K562 (cell line): ENCODE measurements around the gene DNAH8. TPM values are rescaled to one million over a fixed set of nuclear protein-coding genes. Genes with fewer than 3 reads are reported as not detected.

Source experiments
- ATF1 ChIP-seq, 2 experiments: fragments of 450-650 bp in 1 of 2; IDR thresholded peaks; 2 replicates each; pipeline ENCODE4 v1.6.1; 2016; ENCODE audit warnings: missing compliant biosample characterization in 1 of 2, missing genetic modification characterization in 1 of 2
- ATF7 ChIP-seq: fragments of 450-650 bp; IDR thresholded peaks from 2 replicates; pipeline ENCODE4 v1.7.1; 2014; ENCODE audit warnings: mild to moderate bottlenecking, moderate library complexity
- CHAMP1 ChIP-seq: fragments of 450-650 bp; IDR thresholded peaks from 2 replicates; pipeline ENCODE4 v1.6.1; 2016; ENCODE audit warnings: mild to moderate bottlenecking
- DIDO1 ChIP-seq: fragments of 450-650 bp; IDR thresholded peaks from 2 replicates; pipeline ENCODE4 v1.6.1; 2016; ENCODE audit warnings: low read depth, missing biosample characterization, missing genetic modification characterization
- E2F6 ChIP-seq, 2 experiments: IDR thresholded peaks; 2 replicates each; pipeline ENCODE4 v1.6.1; 2011; ENCODE audit warnings: borderline replicate concordance in 1 of 2, control low read depth in 1 of 2, low read depth in 1 of 2, low read length in 1 of 2, mild to moderate bottlenecking in 1 of 2, mixed read lengths in 1 of 2, moderate library complexity in 1 of 2; ENCODE audit not compliant: insufficient read depth in 1 of 2, insufficient read length in 1 of 2, poor library complexity in 1 of 2, severe bottlenecking in 1 of 2; ENCODE audit errors: extremely low read depth in 1 of 2
- ETV1 ChIP-seq: fragments of 450-650 bp; conservative IDR thresholded peaks from 2 replicates; pipeline ENCODE4 v1.6.1; 2016; ENCODE audit warnings: missing genetic modification characterization, control low read depth, low read depth, missing compliant biosample characterization
- FOXM1 ChIP-seq, 2 experiments: fragments of 450-650 bp in 1 of 2; sonication (generic) in 1 of 2; formaldehyde crosslinking in 1 of 2; IDR thresholded peaks; 2 replicates each; pipeline versions ENCODE4 v1.6.1 to v1.9.0; 2017 to 2022; ENCODE audit warnings: low read depth in 2 of 2, mild to moderate bottlenecking in 2 of 2, missing genetic modification reagents in 1 of 2, moderate library complexity in 1 of 2
- JUNB ChIP-seq: fragments of 450-650 bp; formaldehyde crosslinking; conservative IDR thresholded peaks from 2 replicates; pipeline ENCODE4 v1.4.0; 2020; ENCODE audit warnings: mild to moderate bottlenecking
- NFIC ChIP-seq: fragments of 450-650 bp; IDR thresholded peaks from 2 replicates; pipeline ENCODE4 v1.6.1; 2017; ENCODE audit warnings: mild to moderate bottlenecking, inconsistent platforms
- PCBP2 ChIP-seq: fragments of 200-400 bp; formaldehyde crosslinking; IDR thresholded peaks from 2 replicates; pipeline ENCODE4 v1.6.1; 2018; ENCODE audit warnings: low read length, low read depth, mild to moderate bottlenecking, moderate library complexity; ENCODE audit not compliant: poor library complexity, severe bottlenecking
- PHTF2 ChIP-seq: fragments of 250-450 bp; sonication (Bioruptor Pico); IDR thresholded peaks from 2 replicates; pipeline ENCODE4 v1.5.0; 2021; ENCODE audit warnings: mild to moderate bottlenecking
- RCOR1 ChIP-seq, 2 experiments: IDR thresholded peaks; 2 replicates each; pipeline ENCODE4 v1.6.1; 2012; ENCODE audit warnings: low read depth in 2 of 2, low read length in 2 of 2, borderline replicate concordance in 1 of 2, improper control_type of control experiment in 1 of 2
- SOX6 ChIP-seq: fragments of 450-650 bp; IDR thresholded peaks from 2 replicates; pipeline ENCODE4 v1.6.1; 2014; ENCODE audit warnings: mild to moderate bottlenecking
- TCF7 ChIP-seq: sonication (generic); IDR thresholded peaks from 2 replicates; pipeline ENCODE4 v1.6.1; 2016; ENCODE audit warnings: antibody characterized with exemption, borderline replicate concordance
- TEAD2 ChIP-seq: fragments of 450-650 bp; IDR thresholded peaks from 2 replicates; pipeline ENCODE4 v1.6.1; 2016; ENCODE audit warnings: missing genetic modification characterization, control low read depth, missing compliant biosample characterization
- THAP12 ChIP-seq: fragments of 250-450 bp; sonication (Bioruptor Pico); IDR thresholded peaks from 2 replicates; pipeline ENCODE4 v1.9.0; 2021; ENCODE audit warnings: mild to moderate bottlenecking, inconsistent platforms
- ZBTB2 ChIP-seq: fragments of 450-650 bp; IDR thresholded peaks from 2 replicates; pipeline ENCODE4 v1.6.1; 2016; ENCODE audit warnings: antibody characterized with exemption
- ZEB2 ChIP-seq: fragments of 450-650 bp; IDR thresholded peaks from 2 replicates; pipeline ENCODE4 v1.6.1; 2016
- ZNF449 ChIP-seq: fragments of 250-450 bp; sonication (Bioruptor Pico); IDR thresholded peaks from 2 replicates; pipeline ENCODE4 v1.8.0; 2022; ENCODE audit warnings: moderate library complexity, mild to moderate bottlenecking, inconsistent platforms
- ZNF764 ChIP-seq: fragments of 250-450 bp; sonication (Bioruptor Pico); IDR thresholded peaks from 2 replicates; pipeline ENCODE4 v1.4.0; 2020; ENCODE audit warnings: low read depth, mild to moderate bottlenecking, moderate library complexity
- polyA plus RNA-seq, 8 experiments: library from polyadenylated mRNA; depleted of rRNA in 4 of 8; stranded (reverse) in 5 of 8; unstranded in 3 of 8; fragments of >200 nt; fragmentation: Nextera tagmentation in 2 of 8; fragmentation: Illumina TruSeq in 1 of 8; extraction: Ambion mirVana in 2 of 8; extraction: Trizol in 1 of 8; gene quantifications; 2 replicates each; pipeline versions ENCODE4 v1.2.1 to v1.2.3, GENCODE V29; 2011 to 2014; ENCODE audit warnings: inconsistent platforms in 1 of 8, missing spikeins in 1 of 8
- total RNA-seq, 7 experiments: library from RNA; depleted of rRNA in 6 of 7; stranded (reverse); fragments of >200 nt in 6 of 7; fragmentation: Illumina TruSeq in 2 of 7; extraction: Trizol in 2 of 7; gene quantifications; 2 replicates each; pipeline versions ENCODE4 v1.2.1 to v1.2.3, GENCODE V29; 2011 to 2021; ENCODE audit warnings: low replicate concordance in 1 of 7

The DNAH8 gene
- total and polyA plus RNA-seq, 9 of the 15 experiments (the other 6 are each of a cell fraction or from before 2014, with no cell fraction given) = 1.2 to 4.2 (median 2.9) TPM

- TF ChIP-seq CHAMP1 (0 out of 2 replicates have a peak, but pooled peaks have one; percentile 33), ATF1 (CRISPR knock-in tag; IDR thresholded peaks at IDR 0.05) (no peak), ATF1 (tag; IDR thresholded peaks at IDR 0.05) (no peak), TCF7 (no peak), ZBTB2 (no peak), RCOR1 (IDR thresholded peaks at IDR 0.05; ENCODE audit: borderline replicate concordance in 1 of 2, low read depth in 2 of 2, low read length in 2 of 2) (peak in 1 of 2 experiments; percentile 52; a peak in 1 of 4 replicates), ZEB2 (0 out of 2 replicates have a peak, but pooled peaks have one; percentile 24), ETV1 (tag) (no peak), ZNF449 (CRISPR knock-in tag) (no peak), FOXM1 (IDR thresholded peaks at IDR 0.05; ENCODE audit: low read depth) (0 out of 2 replicates have a peak, but pooled peaks have one; percentile 41), FOXM1 (CRISPR knock-in tag; IDR thresholded peaks at IDR 0.05; ENCODE audit: low read depth) (no peak), ATF7 (no peak), E2F6 (IDR thresholded peaks at IDR 0.05; ENCODE audit: borderline replicate concordance in 1 of 2, extremely low read depth in 1 of 2, insufficient read depth in 1 of 2, insufficient read length in 1 of 2, low read depth in 1 of 2, low read length in 1 of 2, poor library complexity in 1 of 2, severe bottlenecking in 1 of 2) (no peak), NFIC (no peak), TEAD2 (tag) (no peak), JUNB (CRISPR knock-in tag) (no peak), THAP12 (CRISPR knock-in tag) (no peak), DIDO1 (tag) (no peak), SOX6 (peak; percentile 85), ZNF764 (CRISPR knock-in tag) (no peak), PHTF2 (no peak), PCBP2 (no peak)
These were observed 67.5 kb downstream of the DNAH8 start (continued) for GRCh38 chr6:38782616-38783015.
